Measurements from ENCODE around the gene SESN1.

DNA sequence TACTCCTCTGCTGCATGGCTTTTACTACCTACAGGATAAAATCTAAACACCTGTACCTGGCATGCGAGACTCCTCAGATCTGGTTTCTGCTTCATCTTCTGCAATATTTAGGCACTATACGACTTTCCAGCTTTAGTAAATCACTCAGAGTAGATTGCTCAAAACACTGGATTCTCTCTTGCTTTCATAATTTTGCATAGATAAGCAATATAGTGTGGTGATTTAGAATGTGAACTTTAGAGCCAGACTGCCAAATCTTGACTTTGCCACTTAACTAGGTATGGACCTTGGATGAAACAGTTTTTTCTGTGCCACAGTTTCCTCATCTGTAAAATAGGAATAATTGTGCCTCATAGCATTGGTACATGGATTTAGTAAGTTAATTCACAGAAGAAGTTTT lies 29.6 kb upstream of the SESN1 start:
- TF ChIP-seq EP300 (IDR thresholded peaks at IDR 0.05) (no peak), POLR2A (IDR thresholded peaks at IDR 0.05) (no peak)
- TF ChIP-seq, protein P1, sequence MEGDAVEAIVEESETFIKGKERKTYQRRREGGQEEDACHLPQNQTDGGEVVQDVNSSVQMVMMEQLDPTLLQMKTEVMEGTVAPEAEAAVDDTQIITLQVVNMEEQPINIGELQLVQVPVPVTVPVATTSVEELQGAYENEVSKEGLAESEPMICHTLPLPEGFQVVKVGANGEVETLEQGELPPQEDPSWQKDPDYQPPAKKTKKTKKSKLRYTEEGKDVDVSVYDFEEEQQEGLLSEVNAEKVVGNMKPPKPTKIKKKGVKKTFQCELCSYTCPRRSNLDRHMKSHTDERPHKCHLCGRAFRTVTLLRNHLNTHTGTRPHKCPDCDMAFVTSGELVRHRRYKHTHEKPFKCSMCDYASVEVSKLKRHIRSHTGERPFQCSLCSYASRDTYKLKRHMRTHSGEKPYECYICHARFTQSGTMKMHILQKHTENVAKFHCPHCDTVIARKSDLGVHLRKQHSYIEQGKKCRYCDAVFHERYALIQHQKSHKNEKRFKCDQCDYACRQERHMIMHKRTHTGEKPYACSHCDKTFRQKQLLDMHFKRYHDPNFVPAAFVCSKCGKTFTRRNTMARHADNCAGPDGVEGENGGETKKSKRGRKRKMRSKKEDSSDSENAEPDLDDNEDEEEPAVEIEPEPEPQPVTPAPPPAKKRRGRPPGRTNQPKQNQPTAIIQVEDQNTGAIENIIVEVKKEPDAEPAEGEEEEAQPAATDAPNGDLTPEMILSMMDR (IDR thresholded peaks at IDR 0.05) = no peak

Data from tibial nerve (tissue), 4 donors.